ENCODE data around the gene AXL. TPM values are rescaled to one million over a fixed set of nuclear protein-coding genes. Genes with fewer than 3 reads are reported as not detected.

The AXL gene
- total and polyA plus RNA-seq, 2 donors (not counting 3 experiments of a cell fraction or from before 2014, with no cell fraction given), result 86.9 to 172 TPM

DNA sequence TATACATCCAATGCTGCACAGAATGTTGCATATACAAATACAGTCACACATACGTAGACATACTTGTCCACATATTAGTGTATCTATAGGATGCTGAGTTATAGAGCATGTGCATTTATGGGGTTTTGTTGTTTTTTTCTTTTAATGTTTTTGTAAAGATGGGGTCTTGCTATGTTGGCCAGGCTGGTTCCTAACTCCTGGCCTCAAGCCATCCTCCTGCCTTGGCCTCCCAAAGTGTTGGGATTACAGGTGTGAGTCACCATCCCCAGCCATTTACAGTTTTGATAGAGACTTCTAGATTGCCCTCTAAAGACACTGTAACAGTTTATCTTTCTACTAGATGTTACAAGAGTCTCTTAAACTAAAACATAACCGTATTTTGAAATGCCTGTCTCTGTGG, 59.5 kb downstream of the AXL start:
- Histone ChIP-seq H3K9me3 (replicated peaks; ENCODE audit: control insufficient read depth, insufficient read depth, low read length) (no peaks in the 10 kb centered on the region), H2AFZ (ENCODE audit: low read depth, low read length) (no peak overlapping the region), H3K27me3 (ENCODE audit: control insufficient read depth in 2 of 2, insufficient read depth in 2 of 2, low read length in 2 of 2) (no peaks in the 10 kb centered on the region), H4K20me1 (replicated peaks; ENCODE audit: control insufficient read depth, extremely low read depth, insufficient read depth, low read length) (no peaks in the 10 kb centered on the region), H3K9me1 (replicated peaks; ENCODE audit: control insufficient read depth, extremely low read depth, insufficient read depth, low read length) (no peaks in the 10 kb centered on the region), H3K36me3 (ENCODE audit: control insufficient read depth in 2 of 2, extremely low read depth in 1 of 2, insufficient read depth in 2 of 2, low read length in 2 of 2) (peaks cover 45 to 49% of the 10 kb centered on the region in 2 experiments), H3K4me1 (ENCODE audit: control insufficient read depth, extremely low read depth, insufficient read depth, low read length) (peaks cover 7% of the 10 kb centered on the region), H3K27ac (ENCODE audit: insufficient read depth, low read depth, low read length) (no peak overlapping the region), H3K79me2 (ENCODE audit: control insufficient read depth, insufficient read depth, low read length) (peaks cover 3% of the 10 kb centered on the region), H3K4me3 (replicated peaks in 1 of 3; ENCODE audit: insufficient read depth in 1 of 3, low read depth in 1 of 3, low read length in 3 of 3) (no peak overlapping the region), H3K9ac (replicated peaks; ENCODE audit: extremely low read depth, insufficient read depth, low read length) (no peak overlapping the region), H3K4me2 (ENCODE audit: insufficient read depth, low read length) (no peak overlapping the region)
- no peak for DNase-seq (ENCODE audit: low read depth, low spot score)
- ChIA-PET POLR2A (interaction anchor here (0.7 kb wide), 1 partner anchor 14 kb away, joined by 7 read pairs; the partner anchor contains the start of gene HNRNPUL1), CTCF (no interaction called here)
- FAIRE-seq, result no peak
- dilution Hi-C loops (cut with MboI; ENCODE audit: extremely low pct_ligation_motif_present, low sequenced_read_pairs), result no loop called here
- intact Hi-C loops (cut with micrococcal nuclease), result no loop called here
- no TSS peak for BruUV-seq (replicated peaks)
- TF ChIP-seq GATA2 (IDR thresholded peaks at IDR 0.05; ENCODE audit: insufficient read depth, insufficient read length, low read depth, low read length) (no peak), JUN (IDR thresholded peaks at IDR 0.05; ENCODE audit: borderline replicate concordance, insufficient read depth, insufficient read length, low read depth) (no peak), MYC (IDR thresholded peaks at IDR 0.05; ENCODE audit: low read depth, low read length) (no peak), FOS (IDR thresholded peaks at IDR 0.05; ENCODE audit: borderline replicate concordance, insufficient read depth, low read length) (no peak), POLR2A (IDR thresholded peaks at IDR 0.05; ENCODE audit: low read depth, low read length) (no peak), POLR2AphosphoS5 (IDR thresholded peaks at IDR 0.05; ENCODE audit: insufficient read depth, low read depth, low read length) (no peak), EZH2 (IDR thresholded peaks at IDR 0.05; ENCODE audit: borderline replicate concordance, low read depth, low read length, severe bottlenecking) (no peak)
- TF ChIP-seq, protein P1, sequence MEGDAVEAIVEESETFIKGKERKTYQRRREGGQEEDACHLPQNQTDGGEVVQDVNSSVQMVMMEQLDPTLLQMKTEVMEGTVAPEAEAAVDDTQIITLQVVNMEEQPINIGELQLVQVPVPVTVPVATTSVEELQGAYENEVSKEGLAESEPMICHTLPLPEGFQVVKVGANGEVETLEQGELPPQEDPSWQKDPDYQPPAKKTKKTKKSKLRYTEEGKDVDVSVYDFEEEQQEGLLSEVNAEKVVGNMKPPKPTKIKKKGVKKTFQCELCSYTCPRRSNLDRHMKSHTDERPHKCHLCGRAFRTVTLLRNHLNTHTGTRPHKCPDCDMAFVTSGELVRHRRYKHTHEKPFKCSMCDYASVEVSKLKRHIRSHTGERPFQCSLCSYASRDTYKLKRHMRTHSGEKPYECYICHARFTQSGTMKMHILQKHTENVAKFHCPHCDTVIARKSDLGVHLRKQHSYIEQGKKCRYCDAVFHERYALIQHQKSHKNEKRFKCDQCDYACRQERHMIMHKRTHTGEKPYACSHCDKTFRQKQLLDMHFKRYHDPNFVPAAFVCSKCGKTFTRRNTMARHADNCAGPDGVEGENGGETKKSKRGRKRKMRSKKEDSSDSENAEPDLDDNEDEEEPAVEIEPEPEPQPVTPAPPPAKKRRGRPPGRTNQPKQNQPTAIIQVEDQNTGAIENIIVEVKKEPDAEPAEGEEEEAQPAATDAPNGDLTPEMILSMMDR (IDR thresholded peaks at IDR 0.05; ENCODE audit: extremely low read depth in 1 of 2, insufficient read depth in 1 of 2, low read depth in 1 of 2, low read length in 2 of 2), result no peak
- TF ChIP-seq, protein P2, sequence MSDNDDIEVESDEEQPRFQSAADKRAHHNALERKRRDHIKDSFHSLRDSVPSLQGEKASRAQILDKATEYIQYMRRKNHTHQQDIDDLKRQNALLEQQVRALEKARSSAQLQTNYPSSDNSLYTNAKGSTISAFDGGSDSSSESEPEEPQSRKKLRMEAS (IDR thresholded peaks at IDR 0.05; ENCODE audit: insufficient read depth, insufficient read length), result no peak

All from endothelial cell of umbilical vein (primary cell).